WERI-Rb-1 (cell line): ENCODE data around the gene C7orf25.

Experiments used
- DNase-seq: peaks from one replicate; pipeline ENCODE4 v3.0.0-alpha.2; 2020
- H3K27ac ChIP-seq: fragments of 250-450 bp; sonication (Bioruptor Pico); 2 replicates; pipeline ENCODE4 v1.5.1; 2020; ENCODE audit warnings: mild to moderate bottlenecking, moderate library complexity
- H3K27me3 ChIP-seq: fragments of 250-450 bp; sonication (Bioruptor Pico); 2 replicates; pipeline ENCODE4 v1.5.1; 2021; ENCODE audit warnings: mild to moderate bottlenecking, low read depth, moderate library complexity; ENCODE audit not compliant: insufficient read depth, severe bottlenecking
- H3K36me3 ChIP-seq: fragments of 250-450 bp; sonication (Bioruptor Pico); 2 replicates; pipeline ENCODE4 v1.5.1; 2020; ENCODE audit warnings: mild to moderate bottlenecking, moderate library complexity
- H3K4me3 ChIP-seq: 2 replicates; pipeline ENCODE4 v1.5.1; 2011; ENCODE audit warnings: low read depth, mild to moderate bottlenecking, control low read depth, low read length
- H3K9me3 ChIP-seq: fragments of 250-450 bp; sonication (Bioruptor Pico); 2 replicates; pipeline ENCODE4 v1.5.1; 2021; ENCODE audit warnings: mild to moderate bottlenecking, moderate library complexity; ENCODE audit not compliant: severe bottlenecking
- CTCF ChIP-seq: IDR thresholded peaks from 2 replicates; pipeline ENCODE4 v1.5.1; 2011; ENCODE audit warnings: low read depth, mild to moderate bottlenecking, control low read depth, inconsistent platforms, low read length

C7orf25 gene

GRCh38 chr7:42883950-42884349, 27.9 kb downstream of the C7orf25 start:
- no peak for DNase-seq
- Histone ChIP-seq H3K27me3 (no peaks in the 10 kb centered on the region), H3K36me3 (no peaks in the 10 kb centered on the region), H3K27ac (no peak overlapping the region), H3K4me3 (no peak overlapping the region), H3K9me3 (no peaks in the 10 kb centered on the region)
- TF ChIP-seq CTCF, result no peak

GRCh38 chr7:42880392-42880791, 31.5 kb downstream of the C7orf25 start:
- Histone ChIP-seq H3K27ac (no peak overlapping the region), H3K36me3 (no peaks in the 10 kb centered on the region), H3K27me3 (no peaks in the 10 kb centered on the region), H3K4me3 (no peak overlapping the region), H3K9me3 (no peaks in the 10 kb centered on the region)
- no peak for TF ChIP-seq CTCF
- DNase-seq, result no peak

GRCh38 chr7:42878303-42878702, 33.6 kb downstream of the C7orf25 start:
- Histone ChIP-seq H3K9me3 (no peaks in the 10 kb centered on the region), H3K27me3 (no peaks in the 10 kb centered on the region), H3K4me3 (no peak overlapping the region), H3K36me3 (no peaks in the 10 kb centered on the region), H3K27ac (no peak overlapping the region)
- DNase-seq, result no peak
- no peak for TF ChIP-seq CTCF

- no peak for DNase-seq
- Histone ChIP-seq H3K27ac (no peak overlapping the region), H3K4me3 (no peak overlapping the region), H3K36me3 (no peaks in the 10 kb centered on the region), H3K9me3 (no peaks in the 10 kb centered on the region), H3K27me3 (no peaks in the 10 kb centered on the region)
- TF ChIP-seq CTCF, result no peak
Observed at GRCh38 chr7:42877862-42878261, 34.0 kb downstream of the C7orf25 start.

GRCh38 chr7:42876182-42877068, 35.4 kb downstream of the C7orf25 start:
- Histone ChIP-seq H3K36me3 (no peaks in the 10 kb centered on the region), H3K27ac (no peak overlapping the region), H3K4me3 (no peak overlapping the region), H3K9me3 (no peaks in the 10 kb centered on the region), H3K27me3 (no peaks in the 10 kb centered on the region)
- TF ChIP-seq CTCF, result peak; percentile 62
- peak; percentile 50 for DNase-seq
